Measurements from ENCODE around the gene KLF16. TPM values are rescaled to one million over a fixed set of nuclear protein-coding genes. Genes with fewer than 3 reads are reported as not detected.

The KLF16 gene
- total and polyA plus RNA-seq, 2 experiments from 2014 or later, result 6.4 to 16.0 TPM

GRCh38 chr19:1853295-1854038 is 9.9 kb downstream of the KLF16 start:
- peaks cover 48% of the 10 kb centered on the region for H3K79me2 ChIP-seq
- H3K4me1 ChIP-seq (ENCODE audit: insufficient read depth), result peaks cover 38% of the 10 kb centered on the region
- 53% methylated on average over 23 of the region's 27 CpGs for WGBS (ENCODE audit: low lambda C conversion rate, missing lambda C conversion rate)
- no peaks in the 10 kb centered on the region for H3K9me2 ChIP-seq (replicated peaks; ENCODE audit: insufficient read depth)
- no peak overlapping the region for H3K4me3 ChIP-seq
- TF ChIP-seq CTCF (IDR thresholded peaks at IDR 0.05; ENCODE audit: poor library complexity) (peak; percentile 77), EZH2phosphoT487 (IDR thresholded peaks at IDR 0.05; ENCODE audit: low read depth, severe bottlenecking, unreplicated experiment) (no peak)
- peaks cover 9% of the 10 kb centered on the region for H4K20me1 ChIP-seq (ENCODE audit: insufficient read depth, poor library complexity, severe bottlenecking)
- no peaks in the 10 kb centered on the region for H3K36me3 ChIP-seq (replicated peaks; ENCODE audit: insufficient read depth, low read depth)
- H3K27me3 ChIP-seq, result no peaks in the 10 kb centered on the region
- H3K9me3 ChIP-seq (ENCODE audit: low read depth), result no peaks in the 10 kb centered on the region
- no peak overlapping the region for H2AFZ ChIP-seq
- peak; percentile 88 for DNase-seq (ENCODE audit: low spot score)
- no peak overlapping the region for H3K27ac ChIP-seq
- H3K4me2 ChIP-seq, result no peak overlapping the region

- H3K9me2 ChIP-seq (replicated peaks; ENCODE audit: insufficient read depth), result no peaks in the 10 kb centered on the region
- WGBS (ENCODE audit: low lambda C conversion rate, missing lambda C conversion rate), result 93% methylated on average over 7 of the region's 9 CpGs
- no peak overlapping the region for H2AFZ ChIP-seq
- no peak overlapping the region for H3K27ac ChIP-seq
- TF ChIP-seq CTCF (IDR thresholded peaks at IDR 0.05; ENCODE audit: poor library complexity) (no peak), EZH2phosphoT487 (IDR thresholded peaks at IDR 0.05; ENCODE audit: low read depth, severe bottlenecking, unreplicated experiment) (no peak), EZH2 (IDR thresholded peaks at IDR 0.05; ENCODE audit: borderline replicate concordance) (no peak)
- no peaks in the 10 kb centered on the region for H3K27me3 ChIP-seq
- peaks cover 6% of the 10 kb centered on the region for H4K20me1 ChIP-seq (ENCODE audit: insufficient read depth, poor library complexity, severe bottlenecking)
- H3K9me3 ChIP-seq (ENCODE audit: low read depth), result no peaks in the 10 kb centered on the region
- no peak overlapping the region for H3K4me2 ChIP-seq
- no peaks in the 10 kb centered on the region for H3K36me3 ChIP-seq (replicated peaks; ENCODE audit: insufficient read depth, low read depth)
- H3K4me1 ChIP-seq (ENCODE audit: insufficient read depth), result peaks cover 31% of the 10 kb centered on the region
- no peak overlapping the region for H3K4me3 ChIP-seq
- no peak for DNase-seq (ENCODE audit: low spot score)
- peaks cover 45% of the 10 kb centered on the region for H3K79me2 ChIP-seq
These were observed 10.7 kb downstream of the KLF16 start for GRCh38 chr19:1852581-1853128.

- H3K9me2 ChIP-seq (replicated peaks; ENCODE audit: insufficient read depth), result no peaks in the 10 kb centered on the region
- H3K9me3 ChIP-seq (ENCODE audit: low read depth), result no peaks in the 10 kb centered on the region
- H3K4me3 ChIP-seq, result no peak overlapping the region
- H2AFZ ChIP-seq, result no peak overlapping the region
- no peak for TF ChIP-seq CTCF (IDR thresholded peaks at IDR 0.05; ENCODE audit: poor library complexity)
- no peak for TF ChIP-seq EZH2phosphoT487 (IDR thresholded peaks at IDR 0.05; ENCODE audit: low read depth, severe bottlenecking, unreplicated experiment)
- no peak for TF ChIP-seq EZH2 (IDR thresholded peaks at IDR 0.05; ENCODE audit: borderline replicate concordance)
- H4K20me1 ChIP-seq (ENCODE audit: insufficient read depth, poor library complexity, severe bottlenecking), result peaks cover 12% of the 10 kb centered on the region
- H3K27me3 ChIP-seq, result no peaks in the 10 kb centered on the region
- DNase-seq (ENCODE audit: low spot score), result no peak
- no peak overlapping the region for H3K27ac ChIP-seq
- H3K4me1 ChIP-seq (ENCODE audit: insufficient read depth), result peaks cover 28% of the 10 kb centered on the region
- peaks cover 50% of the 10 kb centered on the region for H3K79me2 ChIP-seq
- 76% methylated on average over 30 of the region's 66 CpGs for WGBS (ENCODE audit: low lambda C conversion rate, missing lambda C conversion rate)
- H3K36me3 ChIP-seq (replicated peaks; ENCODE audit: insufficient read depth, low read depth), result no peaks in the 10 kb centered on the region
- H3K4me2 ChIP-seq, result no peak overlapping the region
These were observed 11.5 kb downstream of the KLF16 start for GRCh38 chr19:1851654-1852580.

Data from hepatocyte (in vitro differentiated cells).